HG02852 (cell line): ENCODE measurements around the gene SYNE4.
"Not testable (repeated sequence)": the region's sequence is repeated elsewhere in the genome, so short reads cannot be mapped to it uniquely, and the experiment has no call there.

Experiments used
- ATAC-seq: cut with Tn5 transposase; IDR thresholded peaks from one replicate; pipeline ENCODE4 v1.9.1; 2021; ENCODE audit warnings: mild to moderate bottlenecking, moderate library complexity; ENCODE audit not compliant: unreplicated experiment

Gene SYNE4

DNA sequence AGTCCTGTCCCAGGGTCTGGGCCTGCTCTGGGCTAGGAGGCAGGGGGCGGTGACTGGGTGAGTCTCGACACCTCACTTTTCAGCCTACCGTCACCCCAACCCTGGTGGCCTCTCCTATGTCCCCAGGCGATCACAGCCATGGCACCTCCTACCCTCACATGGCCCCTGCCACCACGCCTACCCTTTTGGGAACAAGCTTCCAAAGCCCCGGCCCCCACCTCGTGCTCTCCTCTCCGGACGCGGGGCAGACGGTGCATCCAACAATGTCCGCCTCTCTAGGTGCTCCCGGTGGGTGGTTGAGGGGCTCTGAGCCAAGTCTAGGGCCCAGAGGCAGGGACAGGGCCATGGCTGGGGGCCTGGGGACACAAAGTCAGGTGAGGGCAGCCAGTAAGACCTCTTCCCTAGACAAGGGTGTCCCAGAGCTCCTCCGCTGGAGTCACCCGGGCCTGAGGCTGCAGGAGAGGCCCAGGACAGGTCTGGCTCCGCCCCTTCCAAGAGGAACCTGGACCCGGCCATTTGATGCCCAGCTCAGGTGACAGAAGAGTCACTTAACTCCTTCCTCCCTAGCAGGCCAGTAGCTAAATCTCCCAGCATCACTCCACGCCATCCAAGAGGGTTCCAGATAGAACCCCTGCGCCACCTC is at the start of gene SYNE4:
Gene SYNE4 (minus strand): TSS at position 478 of the 643 bp plus-strand sequence. CDS start 132 bp downstream, at position 346.
- no peak for ATAC-seq

DNA sequence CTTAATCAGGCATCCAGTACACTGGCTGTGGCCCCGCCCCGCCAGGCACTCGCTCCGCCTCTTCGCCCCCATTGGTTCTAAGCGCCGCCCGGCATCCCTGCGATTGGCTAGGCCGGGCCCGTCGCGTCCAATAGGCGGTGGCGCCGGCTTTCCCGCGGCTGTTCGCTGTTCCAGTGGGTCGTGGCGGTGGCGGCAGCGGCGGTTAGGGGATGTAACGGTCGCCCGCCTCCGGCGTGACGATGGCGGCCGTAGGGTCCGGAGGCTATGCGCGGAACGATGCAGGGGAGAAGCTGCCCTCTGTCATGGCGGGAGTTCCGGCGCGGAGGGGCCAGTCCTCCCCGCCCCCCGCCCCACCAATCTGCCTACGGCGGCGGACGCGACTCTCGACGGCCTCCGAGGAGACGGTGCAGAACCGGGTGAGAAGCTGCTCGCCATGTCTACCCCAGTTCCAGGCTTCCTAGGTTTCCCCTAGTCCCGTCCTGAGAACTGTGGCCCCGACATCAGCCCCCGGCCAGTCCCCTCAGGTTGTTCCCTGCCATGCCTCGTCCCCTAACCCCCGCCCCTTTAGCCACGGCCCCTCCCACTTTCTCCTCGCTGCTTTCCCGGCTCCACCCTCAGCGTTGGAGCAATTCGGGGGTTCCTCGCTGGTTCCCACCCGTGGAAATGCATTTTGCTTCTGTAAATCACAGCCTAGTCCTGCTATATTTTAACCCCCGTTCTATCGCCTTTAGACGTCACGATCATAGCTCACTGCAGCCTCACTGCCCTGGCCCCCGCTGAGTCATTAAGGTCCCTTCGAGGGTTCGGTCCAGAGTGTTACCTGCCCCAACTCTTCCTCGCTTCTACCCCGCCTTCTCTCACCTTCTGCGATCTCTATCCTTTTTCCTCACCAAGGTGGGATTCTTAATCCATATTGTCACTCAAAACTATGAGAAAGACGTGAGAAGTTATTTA is 46.4 kb upstream of the SYNE4 start, which contains the start of gene WDR62:
Gene WDR62 (plus strand): TSS at position 165 of the 954 bp plus-strand sequence. CDS start 75 bp downstream, at position 240.
- peak; percentile 67 for ATAC-seq

GRCh38 chr19:36054119-36054732 is 45.6 kb upstream of the SYNE4 start, which contains the start of gene THAP8:
THAP8 (minus strand) TSS chr19:36054285; CDS start chr19:36054217, 68 bp downstream.
- ATAC-seq = peak; percentile 76

GRCh38 chr19:36051637-36052036 is 43.0 kb upstream of the SYNE4 start:
- no peak for ATAC-seq

GRCh38 chr19:36051236-36051635 is 42.6 kb upstream of the SYNE4 start:
- no peak for ATAC-seq

DNA sequence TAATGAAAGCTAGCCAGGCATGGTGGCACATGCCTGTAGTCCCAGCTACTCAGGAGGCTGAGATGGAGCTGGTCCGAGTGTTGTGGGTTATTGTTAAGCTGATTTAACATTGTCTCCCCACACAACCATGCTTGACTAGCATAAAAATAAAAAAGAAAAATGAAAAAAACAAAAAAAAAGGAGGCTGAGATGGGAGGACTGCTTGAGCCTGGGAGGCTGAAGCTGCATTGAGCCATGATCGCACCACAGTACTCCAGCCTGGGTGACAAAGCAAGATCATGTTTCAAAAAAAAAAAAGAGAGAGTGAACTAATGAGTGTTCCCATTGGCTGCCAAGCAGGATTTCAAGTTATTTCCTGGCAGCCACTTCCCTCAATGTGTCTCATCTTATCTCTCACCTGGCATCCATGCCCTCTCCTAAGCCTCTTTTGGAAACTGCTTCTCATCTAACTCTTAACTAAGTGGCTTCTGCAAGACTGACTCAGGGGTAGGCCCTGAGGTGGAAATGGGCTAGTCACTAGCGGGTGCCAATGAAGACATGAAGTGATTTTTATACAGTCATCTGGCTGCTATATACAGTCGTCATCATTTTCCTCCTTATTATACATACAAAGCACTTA is 40.6 kb upstream of the SYNE4 start:
- ATAC-seq = no peak

GRCh38 chr19:36047835-36048234 is 39.2 kb upstream of the SYNE4 start:
- ATAC-seq = no peak

GRCh38 chr19:36046443-36047050 is 37.9 kb upstream of the SYNE4 start:
- ATAC-seq = no peak

GRCh38 chr19:36043952-36044351 is 35.3 kb upstream of the SYNE4 start:
- ATAC-seq = no peak

GRCh38 chr19:36041831-36042230 is 33.2 kb upstream of the SYNE4 start:
- no peak for ATAC-seq

- not testable (repeated sequence) for ATAC-seq
These were observed 32.5 kb upstream of the SYNE4 start for GRCh38 chr19:36041092-36041491.

DNA sequence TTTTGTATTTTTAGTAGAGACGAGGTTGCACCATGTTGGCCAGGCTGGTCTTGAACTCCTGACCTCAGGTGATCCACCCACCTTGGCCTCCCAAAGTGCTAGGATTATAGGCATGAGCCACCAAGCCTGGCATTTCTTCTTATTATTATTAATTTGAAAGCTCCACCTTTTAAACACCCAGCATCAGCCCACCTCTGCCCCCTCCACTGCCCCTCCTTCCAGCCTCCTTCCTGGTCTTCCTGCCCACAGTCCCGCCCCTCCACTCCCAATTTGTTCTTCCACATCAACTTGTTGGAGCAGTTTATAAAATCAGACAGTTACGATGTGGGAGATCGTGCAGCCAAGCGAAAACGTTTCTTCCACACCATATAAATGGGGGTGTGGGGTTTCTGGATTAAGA is 31.9 kb upstream of the SYNE4 start:
- no peak for ATAC-seq

DNA sequence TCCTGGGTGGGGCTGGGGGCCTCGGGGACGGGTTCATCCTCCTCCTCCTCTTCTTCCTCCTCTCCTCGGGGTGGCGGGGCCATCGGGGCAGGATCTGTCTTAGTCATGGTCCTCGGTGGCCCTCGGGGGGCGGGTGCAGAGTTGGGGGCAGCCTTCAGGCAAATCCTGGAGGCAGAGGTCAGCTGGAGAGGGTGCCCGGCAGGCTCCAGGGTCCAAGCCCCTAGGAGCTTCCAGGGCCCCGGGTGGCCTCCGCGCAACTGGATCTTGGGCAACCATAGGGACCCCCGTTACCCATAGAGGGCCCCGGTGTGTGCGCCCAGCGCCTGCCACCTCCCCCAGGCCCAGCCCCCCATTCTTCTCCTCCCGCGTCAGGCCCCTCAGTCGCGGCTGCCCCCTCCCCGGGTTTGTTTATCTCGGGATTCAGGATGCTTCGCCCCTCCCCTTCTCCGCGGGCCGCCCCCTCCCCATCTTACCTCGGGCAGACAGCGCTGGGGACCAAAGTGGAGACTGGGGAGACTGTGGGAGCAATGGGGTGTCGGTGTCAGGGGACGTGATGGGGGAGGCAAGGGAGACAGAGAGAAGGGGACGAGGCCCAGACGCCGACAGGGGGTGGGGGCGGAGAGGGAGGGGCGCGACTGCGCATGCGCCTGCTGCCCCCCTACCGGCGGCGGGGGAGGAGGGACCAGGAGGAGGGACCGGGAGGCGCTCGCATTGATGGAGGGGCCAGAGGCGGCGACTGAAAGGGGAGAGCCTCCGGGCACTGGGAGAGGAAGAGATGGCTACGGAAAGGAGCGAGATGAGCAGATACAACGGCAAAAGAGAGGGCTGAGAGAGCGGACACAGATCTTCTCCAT is 23.9 kb upstream of the SYNE4 start, which contains the start of gene CLIP3:
Gene CLIP3 (minus strand): TSS at position 623 of the 854 bp plus-strand sequence. CDS start 516 bp downstream, at position 107.
- ATAC-seq = no peak

DNA sequence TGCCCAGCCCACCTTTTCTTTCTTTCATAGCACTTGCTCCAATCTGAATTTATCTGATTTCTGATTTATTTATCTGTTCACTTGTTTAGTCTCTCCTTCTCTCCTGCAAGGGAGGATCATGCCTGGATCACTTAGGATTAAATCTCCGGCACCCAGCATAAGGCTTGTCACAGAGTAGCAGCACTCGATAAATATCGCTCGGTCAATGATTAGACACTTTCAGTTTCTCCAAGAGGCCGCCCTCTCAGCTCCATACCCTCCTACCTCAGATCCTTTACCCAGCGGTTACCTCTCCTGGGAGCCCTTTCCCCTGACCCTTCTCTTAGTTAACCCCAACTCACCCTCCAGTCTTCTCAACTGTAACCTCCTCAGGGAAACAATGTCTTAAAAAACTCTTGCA is 22.7 kb upstream of the SYNE4 start:
- no peak for ATAC-seq

DNA sequence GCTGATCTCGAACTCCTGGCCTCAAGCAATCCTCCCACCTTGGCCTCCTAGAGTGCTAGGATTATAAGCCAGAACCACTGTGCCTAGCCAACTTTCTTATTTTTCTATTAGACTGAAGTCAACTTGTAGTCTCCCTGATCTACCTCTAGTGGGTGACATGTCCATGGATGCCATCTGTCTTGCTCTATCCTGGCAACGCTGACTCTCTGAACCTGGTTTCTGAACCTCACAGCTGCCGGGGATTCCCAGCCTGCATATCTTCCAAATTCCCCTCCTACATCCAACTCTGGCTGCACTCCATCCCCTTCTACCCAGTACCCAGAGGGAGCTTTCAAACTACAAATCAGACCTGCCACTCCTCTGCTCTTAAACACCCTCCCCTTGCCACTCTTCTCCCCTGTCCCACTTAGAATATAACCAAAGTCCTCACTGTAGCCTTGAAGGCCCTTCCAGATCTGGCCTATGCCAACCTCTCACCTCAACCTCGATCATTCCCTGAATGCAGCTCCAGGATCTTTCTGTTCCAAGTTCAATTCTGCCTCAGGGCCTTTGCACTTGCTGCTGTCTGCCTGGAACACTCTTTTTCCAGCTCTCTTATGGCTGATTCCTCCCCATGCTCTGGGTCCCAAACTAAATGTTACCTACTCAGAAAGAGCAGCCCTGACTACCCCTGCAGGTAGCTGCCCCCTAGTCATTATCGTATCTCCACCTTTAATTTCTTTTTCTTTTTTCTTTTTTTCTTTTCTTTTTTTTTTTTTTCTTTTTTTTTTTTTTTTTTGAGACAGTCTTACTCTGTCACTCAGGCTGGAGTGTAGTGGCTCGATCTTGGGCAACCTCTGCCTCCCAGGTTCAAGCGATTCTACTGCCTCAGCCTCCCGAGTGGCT is 21.9 kb upstream of the SYNE4 start:
- no peak for ATAC-seq

GRCh38 chr19:36028313-36029041 is 19.9 kb upstream of the SYNE4 start:
- no peak for ATAC-seq

GRCh38 chr19:36027696-36028095 is 19.1 kb upstream of the SYNE4 start:
- ATAC-seq = no peak
